ENCODE data around the gene PCSK1.
"Not testable (repeated sequence)": the region's sequence is repeated elsewhere in the genome, so short reads cannot be mapped to it uniquely, and the experiment has no call there.

The PCSK1 gene

DNA sequence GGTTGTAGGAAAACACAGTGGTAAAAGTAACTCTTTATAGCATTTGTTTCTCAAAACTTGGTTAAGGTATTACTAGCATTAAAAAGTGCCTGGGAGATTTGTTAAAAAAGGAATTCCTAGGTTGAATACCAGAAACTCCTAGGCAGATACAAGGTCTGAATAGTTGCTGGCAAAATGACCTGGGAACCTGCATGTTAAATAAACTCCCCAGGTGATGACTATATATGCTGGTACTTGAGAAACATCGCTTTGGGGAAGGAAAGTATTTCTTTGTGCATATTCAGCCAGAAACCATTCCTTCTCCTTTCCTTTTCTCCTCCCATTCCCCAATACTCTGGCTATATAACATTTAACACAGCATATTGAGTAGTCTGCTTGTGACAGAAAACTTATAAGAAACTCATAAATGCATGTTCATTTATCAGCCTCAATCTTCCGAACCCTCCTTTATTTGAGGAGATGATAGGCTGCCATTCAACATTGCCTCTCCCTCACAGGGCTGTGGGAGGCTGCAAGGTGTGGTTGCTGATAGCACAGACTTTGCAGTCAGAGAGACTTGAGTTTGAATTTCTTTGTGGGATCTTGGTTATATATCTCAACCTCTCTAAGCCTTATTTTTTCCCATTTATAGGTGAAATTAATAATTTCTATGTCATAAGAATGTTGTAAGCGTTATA, 28.7 kb downstream of the PCSK1 start:
- Mint-ChIP-seq H3K36me3 (no peaks in the 10 kb centered on the region), H3K27me3 (peaks cover 4% of the 10 kb centered on the region), H3K4me3 (no peak overlapping the region), H3K27ac (no peak overlapping the region), H3K4me1 (ENCODE audit: low read depth) (no peaks in the 10 kb centered on the region), H3K9me3 (ENCODE audit: low read depth) (no peaks in the 10 kb centered on the region)

DNA sequence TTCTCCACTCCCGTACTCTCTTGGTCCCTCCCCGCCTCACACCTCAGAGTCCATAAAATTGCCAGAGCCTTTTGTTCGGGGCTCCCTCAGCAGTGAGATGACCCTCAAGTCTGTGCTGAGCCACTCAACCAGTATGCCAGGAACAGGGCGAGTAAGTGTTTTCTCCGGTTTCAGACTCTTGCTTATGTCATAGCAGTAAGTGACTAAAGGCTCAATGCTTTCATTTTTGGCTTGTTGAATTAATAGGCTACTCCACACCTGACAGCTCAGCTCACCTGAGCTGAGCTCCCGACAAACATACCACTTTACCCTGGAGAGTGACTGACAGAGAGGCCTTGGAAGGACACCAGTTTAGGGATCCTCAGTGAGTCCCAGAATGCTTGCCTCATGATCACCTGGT, 30.5 kb downstream of the PCSK1 start:
- no peaks in the 10 kb centered on the region for H3K9me3 Mint-ChIP-seq (ENCODE audit: low read depth)
- no peaks in the 10 kb centered on the region for H3K4me1 Mint-ChIP-seq (ENCODE audit: low read depth)
- H3K36me3 Mint-ChIP-seq: no peaks in the 10 kb centered on the region
- H3K27ac Mint-ChIP-seq: no peak overlapping the region
- H3K4me3 Mint-ChIP-seq: no peak overlapping the region
- H3K27me3 Mint-ChIP-seq: peaks cover 3% of the 10 kb centered on the region

DNA sequence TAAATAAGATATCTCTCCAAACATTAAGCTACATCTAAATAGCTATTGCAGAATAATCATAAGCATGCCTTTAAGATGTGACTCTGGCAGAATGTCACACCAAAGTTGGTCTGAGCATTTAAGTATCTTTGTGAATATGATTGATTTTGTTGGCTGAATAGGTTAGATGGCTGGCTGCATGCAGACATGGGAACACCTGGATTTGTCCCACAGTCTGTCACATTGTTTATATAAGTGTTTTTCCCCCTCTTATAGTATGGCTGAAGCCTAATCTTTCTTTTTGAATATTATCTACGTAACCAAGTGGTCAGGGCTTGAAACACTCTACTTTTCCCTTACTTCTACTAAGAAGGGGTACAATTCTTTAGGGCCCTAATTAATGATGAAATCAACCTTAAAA, 36.2 kb downstream of the PCSK1 start:
- peaks cover 11% of the 10 kb centered on the region for H3K27me3 Mint-ChIP-seq
- no peak overlapping the region for H3K4me3 Mint-ChIP-seq
- no peaks in the 10 kb centered on the region for H3K4me1 Mint-ChIP-seq (ENCODE audit: low read depth)
- H3K36me3 Mint-ChIP-seq: peaks cover 2% of the 10 kb centered on the region
- H3K27ac Mint-ChIP-seq: no peak overlapping the region
- peaks cover 4% of the 10 kb centered on the region for H3K9me3 Mint-ChIP-seq (ENCODE audit: low read depth)

DNA sequence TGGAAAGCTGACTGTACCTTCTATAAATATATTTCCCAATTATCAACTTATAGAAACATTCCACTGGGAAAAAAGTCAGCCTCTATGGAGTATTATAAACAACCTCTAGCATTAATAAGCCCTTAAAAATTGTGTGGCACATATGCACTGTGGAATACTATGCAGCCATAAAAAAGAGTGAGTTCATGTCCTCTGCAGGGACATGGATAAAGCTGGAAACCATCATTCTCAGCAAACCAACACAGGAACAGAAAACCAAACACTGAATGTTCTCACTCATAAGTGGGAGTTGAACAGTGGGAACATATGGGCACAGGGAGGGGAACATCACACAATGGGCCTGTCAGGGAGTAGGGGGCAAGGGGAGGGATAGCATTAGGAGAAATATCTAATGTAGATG, 37.8 kb downstream of the PCSK1 start:
- H3K27ac Mint-ChIP-seq; H3K4me1 Mint-ChIP-seq (ENCODE audit: low read depth); H3K36me3 Mint-ChIP-seq; H3K4me3 Mint-ChIP-seq; H3K9me3 Mint-ChIP-seq (ENCODE audit: low read depth): not testable (repeated sequence)
- H3K27me3 Mint-ChIP-seq: peaks cover 11% of the 10 kb centered on the region

- Mint-ChIP-seq H3K9me3 (ENCODE audit: low read depth) (peaks cover 4% of the 10 kb centered on the region), H3K36me3 (peaks cover 2% of the 10 kb centered on the region), H3K27ac (no peak overlapping the region), H3K27me3 (peaks cover 11% of the 10 kb centered on the region), H3K4me1 (ENCODE audit: low read depth) (no peaks in the 10 kb centered on the region), H3K4me3 (no peak overlapping the region)
Observed at GRCh38 chr5:96391921-96392320, 41.1 kb downstream of the PCSK1 start.

- Mint-ChIP-seq H3K27me3 (peaks cover 9% of the 10 kb centered on the region), H3K4me1 (ENCODE audit: low read depth) (no peaks in the 10 kb centered on the region), H3K36me3 (no peaks in the 10 kb centered on the region), H3K9me3 (ENCODE audit: low read depth) (no peaks in the 10 kb centered on the region), H3K27ac (no peak overlapping the region), H3K4me3 (no peak overlapping the region)
Observed at GRCh38 chr5:96388176-96388575, 44.9 kb downstream of the PCSK1 start.

GRCh38 chr5:96387616-96388015, 45.4 kb downstream of the PCSK1 start:
- Mint-ChIP-seq H3K27ac (no peak overlapping the region), H3K27me3 (peaks cover 13% of the 10 kb centered on the region), H3K36me3 (no peaks in the 10 kb centered on the region), H3K4me3 (no peak overlapping the region), H3K9me3 (ENCODE audit: low read depth) (no peaks in the 10 kb centered on the region), H3K4me1 (ENCODE audit: low read depth) (no peaks in the 10 kb centered on the region)

- H3K27ac Mint-ChIP-seq: no peak overlapping the region
- H3K36me3 Mint-ChIP-seq: no peaks in the 10 kb centered on the region
- peaks cover 15% of the 10 kb centered on the region for H3K27me3 Mint-ChIP-seq
- H3K4me3 Mint-ChIP-seq: no peak overlapping the region
- no peaks in the 10 kb centered on the region for H3K9me3 Mint-ChIP-seq (ENCODE audit: low read depth)
- H3K4me1 Mint-ChIP-seq (ENCODE audit: low read depth): no peaks in the 10 kb centered on the region
Observed at GRCh38 chr5:96385538-96385937, 47.5 kb downstream of the PCSK1 start.

DNA sequence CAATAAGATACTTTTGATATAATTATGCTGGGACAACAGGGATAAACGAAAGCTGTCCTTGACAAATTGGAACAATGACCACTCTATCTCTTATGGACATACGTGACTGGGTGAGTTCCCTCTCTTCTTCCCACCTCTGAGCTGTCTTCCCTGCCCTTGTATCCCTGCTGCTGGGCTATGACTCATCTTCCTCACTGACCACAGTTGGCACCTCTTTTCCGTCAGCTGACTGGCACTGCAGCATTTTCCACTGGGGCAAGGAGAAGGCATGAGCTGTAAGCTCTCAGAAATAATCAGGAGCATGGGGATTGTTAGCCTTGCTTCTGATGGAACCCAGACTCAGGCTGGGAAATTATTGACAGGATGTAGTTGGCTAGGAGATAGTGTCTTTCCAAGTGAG, 48.7 kb downstream of the PCSK1 start:
- Mint-ChIP-seq H3K4me3 (no peak overlapping the region), H3K27ac (no peak overlapping the region), H3K27me3 (peaks cover 15% of the 10 kb centered on the region), H3K36me3 (no peaks in the 10 kb centered on the region), H3K4me1 (ENCODE audit: low read depth) (no peaks in the 10 kb centered on the region), H3K9me3 (ENCODE audit: low read depth) (no peaks in the 10 kb centered on the region)

DNA sequence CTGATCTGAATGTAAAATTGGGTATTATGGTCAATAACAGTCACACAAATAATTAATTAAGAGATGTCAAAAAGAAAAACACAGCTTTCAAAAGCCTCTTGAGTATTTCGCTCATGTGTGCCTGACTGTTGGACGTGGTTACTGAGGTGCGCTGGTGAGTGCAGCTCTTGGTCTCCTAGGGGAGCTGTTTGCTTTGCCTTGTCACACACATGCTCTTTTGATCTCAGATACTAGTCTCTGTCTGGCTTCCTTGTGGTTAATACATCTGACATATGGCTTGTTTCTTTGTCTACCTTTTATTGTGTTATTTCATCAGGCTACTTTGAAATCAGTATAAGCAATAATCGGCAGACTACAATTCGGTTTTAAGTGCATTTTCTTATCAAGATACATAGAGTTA, 51.5 kb downstream of the PCSK1 start:
- H3K36me3 Mint-ChIP-seq: no peaks in the 10 kb centered on the region
- no peak overlapping the region for H3K4me3 Mint-ChIP-seq
- no peaks in the 10 kb centered on the region for H3K4me1 Mint-ChIP-seq (ENCODE audit: low read depth)
- no peaks in the 10 kb centered on the region for H3K9me3 Mint-ChIP-seq (ENCODE audit: low read depth)
- peaks cover 15% of the 10 kb centered on the region for H3K27me3 Mint-ChIP-seq
- no peak overlapping the region for H3K27ac Mint-ChIP-seq

GRCh38 chr5:96379896-96380295, 53.2 kb downstream of the PCSK1 start:
- Mint-ChIP-seq H3K4me3 (no peak overlapping the region), H3K27ac (no peak overlapping the region)

GRCh38 chr5:96377597-96377996, 55.5 kb downstream of the PCSK1 start:
- Mint-ChIP-seq H3K27ac (no peak overlapping the region), H3K4me1 (ENCODE audit: low read depth) (peaks cover 4% of the 10 kb centered on the region), H3K27me3 (peaks cover 7% of the 10 kb centered on the region), H3K36me3 (no peaks in the 10 kb centered on the region), H3K9me3 (ENCODE audit: low read depth) (no peaks in the 10 kb centered on the region), H3K4me3 (no peak overlapping the region)

More at GRCh38 chr5:96379896-96380295, 53.2 kb downstream of the PCSK1 start:
- no peaks in the 10 kb centered on the region for H3K9me3 Mint-ChIP-seq (ENCODE audit: low read depth)
- no peaks in the 10 kb centered on the region for H3K36me3 Mint-ChIP-seq
- H3K27me3 Mint-ChIP-seq: peaks cover 14% of the 10 kb centered on the region
- peaks cover 1% of the 10 kb centered on the region for H3K4me1 Mint-ChIP-seq (ENCODE audit: low read depth)

- Mint-ChIP-seq H3K4me1 (ENCODE audit: low read depth) (peaks cover 4% of the 10 kb centered on the region), H3K4me3 (no peak overlapping the region), H3K9me3 (ENCODE audit: low read depth) (no peaks in the 10 kb centered on the region), H3K27ac (no peak overlapping the region), H3K27me3 (peaks cover 8% of the 10 kb centered on the region), H3K36me3 (no peaks in the 10 kb centered on the region)
Observed at GRCh38 chr5:96377167-96377566, 55.9 kb downstream of the PCSK1 start.

DNA sequence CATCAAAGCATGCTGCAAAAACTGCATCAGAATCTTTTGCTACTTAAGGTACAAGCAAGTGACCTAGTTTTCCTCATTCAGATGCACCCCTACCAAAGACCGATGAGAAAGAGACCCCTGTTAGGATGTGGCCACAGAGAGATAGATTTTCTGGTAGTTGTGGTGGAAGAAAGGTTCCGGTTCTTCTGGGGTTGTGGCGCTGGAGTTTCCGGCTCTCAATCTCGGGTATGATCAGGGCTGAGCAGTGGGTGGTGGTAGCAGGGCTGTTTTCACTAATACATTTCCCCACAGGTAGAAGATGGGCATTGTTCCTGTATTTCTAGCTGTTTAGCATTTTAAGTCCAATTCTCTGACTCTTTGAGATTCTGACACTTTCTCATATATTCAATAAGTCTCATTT, 58.4 kb downstream of the PCSK1 start:
- no peak overlapping the region for H3K27ac Mint-ChIP-seq

DNA sequence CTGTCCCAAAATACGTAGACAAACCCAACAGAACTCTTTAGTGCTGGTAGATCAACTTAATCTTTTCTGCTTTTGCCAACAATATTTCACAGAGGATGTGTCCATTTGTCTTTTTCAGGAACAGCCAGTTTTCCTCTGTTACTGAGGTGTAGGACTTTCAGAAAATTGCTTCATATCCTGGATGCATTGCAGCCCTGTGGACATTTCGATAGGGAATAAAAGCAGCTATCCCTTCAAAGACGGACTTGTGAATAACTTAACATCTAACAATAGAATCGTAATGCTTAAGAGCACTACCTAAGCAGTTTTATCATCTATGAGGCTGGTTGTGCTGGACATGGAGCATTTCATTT, 59.7 kb downstream of the PCSK1 start:
- no peaks in the 10 kb centered on the region for H3K9me3 Mint-ChIP-seq (ENCODE audit: low read depth)
- peaks cover 2% of the 10 kb centered on the region for H3K36me3 Mint-ChIP-seq
- peaks cover 20% of the 10 kb centered on the region for H3K27me3 Mint-ChIP-seq
- H3K4me1 Mint-ChIP-seq (ENCODE audit: low read depth): peaks cover 4% of the 10 kb centered on the region
- no peak overlapping the region for H3K27ac Mint-ChIP-seq
- no peak overlapping the region for H3K4me3 Mint-ChIP-seq

More for the DNA sequence above, 58.4 kb downstream of the PCSK1 start:
- peaks cover 2% of the 10 kb centered on the region for H3K36me3 Mint-ChIP-seq
- H3K4me1 Mint-ChIP-seq (ENCODE audit: low read depth): peaks cover 4% of the 10 kb centered on the region
- H3K9me3 Mint-ChIP-seq (ENCODE audit: low read depth): no peaks in the 10 kb centered on the region
- no peak overlapping the region for H3K4me3 Mint-ChIP-seq
- peaks cover 12% of the 10 kb centered on the region for H3K27me3 Mint-ChIP-seq

GRCh38 chr5:96372726-96373380, 60.2 kb downstream of the PCSK1 start:
- peaks cover 20% of the 10 kb centered on the region for H3K27me3 Mint-ChIP-seq
- H3K4me3 Mint-ChIP-seq: no peak overlapping the region
- H3K4me1 Mint-ChIP-seq (ENCODE audit: low read depth): peaks cover 4% of the 10 kb centered on the region
- H3K9me3 Mint-ChIP-seq (ENCODE audit: low read depth): no peaks in the 10 kb centered on the region
- H3K36me3 Mint-ChIP-seq: peaks cover 2% of the 10 kb centered on the region
- no peak overlapping the region for H3K27ac Mint-ChIP-seq
